Sigmoid colon (tissue), 4 donors: Measurements from ENCODE around the gene ZAP70.

Experiments used
- EP300 ChIP-seq, 4 donors: sonication (generic); formaldehyde crosslinking; IDR thresholded peaks; one replicate each; pipeline ENCODE4 v1.6.1; 2017; ENCODE audit warnings: antibody characterized with exemption in 4 of 4
- POLR2A ChIP-seq, 2 donors: fragments of 450-650 bp; IDR thresholded peaks; one replicate each; pipeline ENCODE4 v1.6.1; 2016; ENCODE audit warnings: antibody characterized with exemption in 2 of 2, mild to moderate bottlenecking in 2 of 2, moderate library complexity in 2 of 2
- POLR2AphosphoS5 ChIP-seq, 4 donors: sonication (generic); formaldehyde crosslinking; IDR thresholded peaks; one replicate each; pipeline ENCODE4 v1.6.1; 2017; ENCODE audit warnings: antibody characterized with exemption in 4 of 4
- TF ChIP-seq, protein P1 (sequence below), 4 experiments: fragments of 450-650 bp in 3 of 4; fragments of 200-600 bp in 1 of 4; IDR thresholded peaks; one replicate each; pipeline ENCODE4 v1.5.1; 2016 to 2019; ENCODE audit warnings: antibody characterized with exemption in 4 of 4, mild to moderate bottlenecking in 3 of 4, moderate library complexity in 2 of 4

DNA sequence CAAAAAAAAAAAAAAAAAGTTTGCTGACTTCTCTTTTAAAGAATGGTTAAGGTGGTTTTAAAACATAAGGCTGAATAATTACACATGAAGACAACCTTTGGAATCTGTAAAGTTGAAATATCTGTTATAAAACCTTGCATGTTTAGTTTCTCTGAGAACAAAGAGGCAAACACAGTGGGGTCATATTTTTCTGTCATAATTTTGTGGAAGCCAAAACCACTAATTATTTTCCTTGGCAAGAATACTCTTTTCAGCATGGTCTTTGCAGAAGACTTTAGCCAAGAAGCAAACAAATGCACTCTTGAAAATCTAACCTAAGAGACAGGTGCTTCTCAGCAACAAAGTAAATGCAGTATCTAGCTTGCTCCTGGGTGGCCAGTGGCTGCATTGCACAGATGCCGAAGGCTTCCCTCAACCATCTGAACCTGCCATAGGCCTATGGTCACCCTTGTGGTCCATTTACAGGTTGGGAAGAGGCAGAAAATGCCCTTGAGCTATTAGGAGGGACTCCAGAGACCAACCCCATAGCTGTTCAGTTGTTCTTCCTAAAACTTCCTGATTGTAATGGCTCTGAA is 44.8 kb downstream of the ZAP70 start:
- TF ChIP-seq POLR2AphosphoS5 (IDR thresholded peaks at IDR 0.05) (no peak), POLR2A (IDR thresholded peaks at IDR 0.05) (no peak), EP300 (IDR thresholded peaks at IDR 0.05) (no peak)
- TF ChIP-seq, protein P1, sequence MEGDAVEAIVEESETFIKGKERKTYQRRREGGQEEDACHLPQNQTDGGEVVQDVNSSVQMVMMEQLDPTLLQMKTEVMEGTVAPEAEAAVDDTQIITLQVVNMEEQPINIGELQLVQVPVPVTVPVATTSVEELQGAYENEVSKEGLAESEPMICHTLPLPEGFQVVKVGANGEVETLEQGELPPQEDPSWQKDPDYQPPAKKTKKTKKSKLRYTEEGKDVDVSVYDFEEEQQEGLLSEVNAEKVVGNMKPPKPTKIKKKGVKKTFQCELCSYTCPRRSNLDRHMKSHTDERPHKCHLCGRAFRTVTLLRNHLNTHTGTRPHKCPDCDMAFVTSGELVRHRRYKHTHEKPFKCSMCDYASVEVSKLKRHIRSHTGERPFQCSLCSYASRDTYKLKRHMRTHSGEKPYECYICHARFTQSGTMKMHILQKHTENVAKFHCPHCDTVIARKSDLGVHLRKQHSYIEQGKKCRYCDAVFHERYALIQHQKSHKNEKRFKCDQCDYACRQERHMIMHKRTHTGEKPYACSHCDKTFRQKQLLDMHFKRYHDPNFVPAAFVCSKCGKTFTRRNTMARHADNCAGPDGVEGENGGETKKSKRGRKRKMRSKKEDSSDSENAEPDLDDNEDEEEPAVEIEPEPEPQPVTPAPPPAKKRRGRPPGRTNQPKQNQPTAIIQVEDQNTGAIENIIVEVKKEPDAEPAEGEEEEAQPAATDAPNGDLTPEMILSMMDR (IDR thresholded peaks at IDR 0.05) = no peak
